GM19043 (cell line): ENCODE measurements around the gene KIF5C.

Experiments used
- ATAC-seq: cut with Tn5 transposase; IDR thresholded peaks from one replicate; pipeline ENCODE4 v1.9.1; 2021; ENCODE audit warnings: low read depth; ENCODE audit not compliant: unreplicated experiment

The KIF5C gene

GRCh38 chr2:148984449-148984848 is 109.4 kb downstream of the KIF5C start:
- no peak for ATAC-seq

GRCh38 chr2:148987286-148987685 is 112.3 kb downstream of the KIF5C start:
- ATAC-seq, result no peak

GRCh38 chr2:148988337-148988736 is 113.3 kb downstream of the KIF5C start:
- ATAC-seq, result no peak

GRCh38 chr2:148989882-148990493 is 115.0 kb downstream of the KIF5C start:
- peak; percentile 87 for ATAC-seq

GRCh38 chr2:148990968-148991367 is 115.9 kb downstream of the KIF5C start:
- ATAC-seq, result no peak

- ATAC-seq, result no peak
Measured at GRCh38 chr2:148992448-148992847, 117.4 kb downstream of the KIF5C start.

- ATAC-seq, result no peak
Measured at GRCh38 chr2:148993351-148993750, 118.3 kb downstream of the KIF5C start.

GRCh38 chr2:148994341-148994740 is 119.3 kb downstream of the KIF5C start:
- no peak for ATAC-seq

- no peak for ATAC-seq
Measured at GRCh38 chr2:148996805-148997204, 121.8 kb downstream of the KIF5C start.

- no peak for ATAC-seq
Measured at GRCh38 chr2:148998165-148998830, 123.3 kb downstream of the KIF5C start.

GRCh38 chr2:148998831-148999200 is 123.8 kb downstream of the KIF5C start:
- ATAC-seq, result no peak

- ATAC-seq, result no peak
Measured at GRCh38 chr2:148999451-148999921, 124.5 kb downstream of the KIF5C start.

GRCh38 chr2:149000158-149000938 is 125.3 kb downstream of the KIF5C start:
- no peak for ATAC-seq

GRCh38 chr2:149001496-149001895 is 126.5 kb downstream of the KIF5C start:
- no peak for ATAC-seq

GRCh38 chr2:149002378-149002890 is 127.4 kb downstream of the KIF5C start:
- ATAC-seq, result no peak

GRCh38 chr2:149002891-149003740 is 128.1 kb downstream of the KIF5C start:
- no peak for ATAC-seq

GRCh38 chr2:149004836-149005235 is 129.8 kb downstream of the KIF5C start:
- ATAC-seq, result no peak

- no peak for ATAC-seq
Measured at GRCh38 chr2:149005471-149006077, 130.5 kb downstream of the KIF5C start.

GRCh38 chr2:149006883-149007543 is 132.0 kb downstream of the KIF5C start:
- ATAC-seq, result no peak

GRCh38 chr2:149008381-149008780 is 133.4 kb downstream of the KIF5C start:
- no peak for ATAC-seq
